Measurements from ENCODE around the gene TBC1D5.

The TBC1D5 gene

GRCh38 chr3:17554078-17554477, 188.4 kb downstream of the TBC1D5 start:
- TF ChIP-seq CTCF (conservative IDR thresholded peaks at IDR 0.05) = no peak
- TF ChIP-seq ZFX (IDR thresholded peaks at IDR 0.05) = no peak
- no peak overlapping the region for H3K27ac ChIP-seq

GRCh38 chr3:17553080-17553479, 189.4 kb downstream of the TBC1D5 start:
- TF ChIP-seq CTCF (conservative IDR thresholded peaks at IDR 0.05) = no peak
- no peak for TF ChIP-seq ZFX (IDR thresholded peaks at IDR 0.05)
- no peak overlapping the region for H3K27ac ChIP-seq

GRCh38 chr3:17552351-17552750, 190.1 kb downstream of the TBC1D5 start:
- H3K27ac ChIP-seq = no peak overlapping the region
- TF ChIP-seq CTCF (conservative IDR thresholded peaks at IDR 0.05) (no peak), ZFX (IDR thresholded peaks at IDR 0.05) (no peak)

- no peak overlapping the region for H3K27ac ChIP-seq
- TF ChIP-seq ZFX (IDR thresholded peaks at IDR 0.05) (no peak), CTCF (conservative IDR thresholded peaks at IDR 0.05) (no peak)
These were observed 190.5 kb downstream of the TBC1D5 start for GRCh38 chr3:17551895-17552294.

- no peak for TF ChIP-seq ZFX (IDR thresholded peaks at IDR 0.05)
- TF ChIP-seq CTCF (conservative IDR thresholded peaks at IDR 0.05) = no peak
- no peak overlapping the region for H3K27ac ChIP-seq
These were observed 191.1 kb downstream of the TBC1D5 start for GRCh38 chr3:17551333-17551732.

- TF ChIP-seq ZFX (IDR thresholded peaks at IDR 0.05) (no peak), CTCF (conservative IDR thresholded peaks at IDR 0.05) (no peak)
- no peak overlapping the region for H3K27ac ChIP-seq
These were observed 191.8 kb downstream of the TBC1D5 start for GRCh38 chr3:17550624-17551023.

- no peak for TF ChIP-seq CTCF (conservative IDR thresholded peaks at IDR 0.05)
- no peak for TF ChIP-seq ZFX (IDR thresholded peaks at IDR 0.05)
- H3K27ac ChIP-seq = no peak overlapping the region
These were observed 195.8 kb downstream of the TBC1D5 start for GRCh38 chr3:17546500-17547255.
